ENCODE data around the gene TCF7L2.

DNA sequence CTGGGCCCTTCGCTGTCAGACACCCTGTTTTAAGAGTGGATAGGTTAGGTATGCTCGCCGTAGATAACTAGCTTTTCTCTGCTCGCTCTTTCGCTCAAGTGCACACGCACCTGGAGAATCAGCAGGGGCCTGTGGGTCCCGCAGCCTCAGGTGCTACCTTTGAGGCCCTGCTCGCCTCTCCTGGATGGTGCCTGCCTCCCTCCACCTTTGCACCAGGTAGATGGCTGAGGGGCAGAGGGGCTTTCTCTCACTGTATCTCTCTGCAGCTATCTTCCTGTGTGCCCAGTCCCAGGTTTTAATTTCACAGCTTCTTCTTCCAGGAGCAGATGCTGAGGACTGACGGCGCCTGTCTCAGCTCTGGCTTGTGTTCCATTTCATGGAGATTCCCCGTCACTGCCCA is 227.9 kb downstream of the TCF7L2 start:
- TF ChIP-seq, protein P1, sequence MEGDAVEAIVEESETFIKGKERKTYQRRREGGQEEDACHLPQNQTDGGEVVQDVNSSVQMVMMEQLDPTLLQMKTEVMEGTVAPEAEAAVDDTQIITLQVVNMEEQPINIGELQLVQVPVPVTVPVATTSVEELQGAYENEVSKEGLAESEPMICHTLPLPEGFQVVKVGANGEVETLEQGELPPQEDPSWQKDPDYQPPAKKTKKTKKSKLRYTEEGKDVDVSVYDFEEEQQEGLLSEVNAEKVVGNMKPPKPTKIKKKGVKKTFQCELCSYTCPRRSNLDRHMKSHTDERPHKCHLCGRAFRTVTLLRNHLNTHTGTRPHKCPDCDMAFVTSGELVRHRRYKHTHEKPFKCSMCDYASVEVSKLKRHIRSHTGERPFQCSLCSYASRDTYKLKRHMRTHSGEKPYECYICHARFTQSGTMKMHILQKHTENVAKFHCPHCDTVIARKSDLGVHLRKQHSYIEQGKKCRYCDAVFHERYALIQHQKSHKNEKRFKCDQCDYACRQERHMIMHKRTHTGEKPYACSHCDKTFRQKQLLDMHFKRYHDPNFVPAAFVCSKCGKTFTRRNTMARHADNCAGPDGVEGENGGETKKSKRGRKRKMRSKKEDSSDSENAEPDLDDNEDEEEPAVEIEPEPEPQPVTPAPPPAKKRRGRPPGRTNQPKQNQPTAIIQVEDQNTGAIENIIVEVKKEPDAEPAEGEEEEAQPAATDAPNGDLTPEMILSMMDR (IDR thresholded peaks at IDR 0.05; ENCODE audit: low read depth, low read length) = no peak
- TF ChIP-seq EZH2phosphoT487 (IDR thresholded peaks at IDR 0.05; ENCODE audit: low read depth) = no peak

All from OCI-LY3 (cell line).